ENCODE measurements around the gene NGB. TPM values are rescaled to one million over a fixed set of nuclear protein-coding genes. Genes with fewer than 3 reads are reported as not detected.

Gene NGB
- total RNA-seq, 4 donors from 2014 or later: 0.64 to 1.4 TPM; not detected in 2

DNA sequence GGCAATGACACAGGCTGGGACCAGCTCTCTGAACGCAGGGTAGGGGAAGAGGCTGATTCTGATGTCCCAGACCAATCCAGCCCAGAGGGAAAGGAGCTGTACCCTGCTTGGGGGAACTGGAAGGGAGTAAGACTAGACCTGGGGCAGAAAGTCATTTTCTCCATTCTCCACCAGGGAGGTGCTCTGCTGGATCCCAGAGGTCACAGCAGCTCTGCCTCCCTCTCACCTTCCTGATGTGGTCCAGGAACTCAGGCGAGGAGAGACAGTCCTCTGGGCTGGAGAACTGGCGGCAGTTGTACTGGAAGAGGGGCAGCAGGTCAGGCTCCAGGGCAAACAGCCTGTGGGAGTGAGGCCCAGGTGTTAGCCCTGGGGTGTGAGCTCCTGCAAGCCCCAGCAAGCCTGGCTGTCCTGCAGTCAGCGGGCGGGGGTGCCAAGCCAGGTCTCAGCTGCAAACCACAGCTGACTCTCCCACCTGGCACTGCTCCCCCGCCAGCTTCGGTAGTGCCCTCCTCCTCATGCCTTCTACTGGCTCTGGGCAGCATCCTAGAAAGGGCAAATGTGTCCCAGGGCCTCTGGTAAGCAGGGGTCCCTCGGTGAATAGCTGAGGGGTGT lies 1.9 kb downstream of the NGB start:
- no peak overlapping the region for H3K27ac ChIP-seq
- H3K27me3 ChIP-seq: peaks cover 49% of the 10 kb centered on the region
- TF ChIP-seq, protein P1, sequence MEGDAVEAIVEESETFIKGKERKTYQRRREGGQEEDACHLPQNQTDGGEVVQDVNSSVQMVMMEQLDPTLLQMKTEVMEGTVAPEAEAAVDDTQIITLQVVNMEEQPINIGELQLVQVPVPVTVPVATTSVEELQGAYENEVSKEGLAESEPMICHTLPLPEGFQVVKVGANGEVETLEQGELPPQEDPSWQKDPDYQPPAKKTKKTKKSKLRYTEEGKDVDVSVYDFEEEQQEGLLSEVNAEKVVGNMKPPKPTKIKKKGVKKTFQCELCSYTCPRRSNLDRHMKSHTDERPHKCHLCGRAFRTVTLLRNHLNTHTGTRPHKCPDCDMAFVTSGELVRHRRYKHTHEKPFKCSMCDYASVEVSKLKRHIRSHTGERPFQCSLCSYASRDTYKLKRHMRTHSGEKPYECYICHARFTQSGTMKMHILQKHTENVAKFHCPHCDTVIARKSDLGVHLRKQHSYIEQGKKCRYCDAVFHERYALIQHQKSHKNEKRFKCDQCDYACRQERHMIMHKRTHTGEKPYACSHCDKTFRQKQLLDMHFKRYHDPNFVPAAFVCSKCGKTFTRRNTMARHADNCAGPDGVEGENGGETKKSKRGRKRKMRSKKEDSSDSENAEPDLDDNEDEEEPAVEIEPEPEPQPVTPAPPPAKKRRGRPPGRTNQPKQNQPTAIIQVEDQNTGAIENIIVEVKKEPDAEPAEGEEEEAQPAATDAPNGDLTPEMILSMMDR (IDR thresholded peaks at IDR 0.05): no peak
- no peak for TF ChIP-seq POLR2A (IDR thresholded peaks at IDR 0.05)
- TF ChIP-seq POLR2AphosphoS5 (IDR thresholded peaks at IDR 0.05): no peak
- no peak for TF ChIP-seq EP300 (IDR thresholded peaks at IDR 0.05; ENCODE audit: low read depth)
- no peak overlapping the region for H3K4me3 ChIP-seq
- H3K9me3 ChIP-seq: peaks cover 0 to 3% of the 10 kb centered on the region in 2 donors
- H3K36me3 ChIP-seq: no peaks in the 10 kb centered on the region
- in situ Hi-C loops (cut with MboI; ENCODE audit: low pct_ligation_motif_present in 1 of 4, low pct_unique_long_range_greater_than_20kb in 1 of 4, low sequenced_read_pairs in 3 of 4) (no loop called here), intact Hi-C loops (cut with DNase I; ENCODE audit: low total_unique reads) (no loop called here)
- peaks cover 0 to 6% (median 2%) of the 10 kb centered on the region in 4 donors for H3K4me1 ChIP-seq
- 25% methylated on average over 8 of the region's 8 CpGs; no CpG with 5 or more reads in 1 of the 2 donors for WGBS, 2 donors (ENCODE audit: low coverage in 1 of 2)
- DNase-seq: no peak

DNA sequence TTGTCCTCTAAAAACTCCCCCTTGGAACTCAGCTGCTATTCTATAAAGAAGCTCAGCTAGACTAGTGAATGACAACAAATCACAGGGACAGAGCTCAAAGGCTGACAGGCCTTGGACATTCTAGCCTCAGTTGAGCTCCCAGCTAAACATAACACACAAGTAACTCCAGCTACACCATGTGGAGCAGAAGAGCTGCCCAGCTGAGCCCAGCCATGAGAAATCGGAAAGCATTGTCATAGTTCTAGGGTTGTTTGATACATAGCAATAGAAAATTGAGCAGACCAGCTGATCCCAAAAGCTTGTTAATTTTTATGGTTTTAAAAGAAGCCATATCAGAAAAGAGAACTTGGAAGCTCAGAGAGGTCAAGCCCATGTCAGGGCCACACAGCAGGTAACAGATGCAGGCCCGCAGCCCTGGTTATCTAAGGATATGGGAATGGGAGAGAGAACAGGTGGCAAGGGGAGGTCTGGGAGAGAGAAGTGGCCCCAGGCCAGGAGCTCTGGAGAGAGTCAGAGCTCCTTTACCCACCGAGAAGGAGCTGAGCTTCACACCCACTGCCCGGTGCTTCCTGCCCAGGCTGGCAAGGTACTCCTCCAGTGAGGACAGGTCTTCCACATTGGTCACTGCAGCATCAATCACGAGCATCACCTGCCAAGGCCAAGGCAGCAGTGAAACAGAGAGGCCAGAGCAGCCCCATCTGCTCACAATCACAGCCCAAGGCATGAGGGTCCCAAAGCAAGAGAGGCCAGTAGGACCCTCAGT lies 2.9 kb downstream of the NGB start:
- Histone ChIP-seq H3K4me3 (no peak overlapping the region), H3K4me1 (peaks cover 0 to 6% (median 2%) of the 10 kb centered on the region in 4 donors), H3K27ac (no peak overlapping the region), H3K27me3 (peaks cover 49% of the 10 kb centered on the region), H3K9me3 (peaks cover 0 to 3% of the 10 kb centered on the region in 2 donors), H3K36me3 (no peaks in the 10 kb centered on the region)
- intact Hi-C loops (cut with DNase I; ENCODE audit: low total_unique reads): no loop called here
- TF ChIP-seq EP300 (IDR thresholded peaks at IDR 0.05; ENCODE audit: low read depth) (no peak), POLR2A (IDR thresholded peaks at IDR 0.05) (no peak), POLR2AphosphoS5 (IDR thresholded peaks at IDR 0.05) (no peak)
- TF ChIP-seq, protein P1 (IDR thresholded peaks at IDR 0.05): no peak
- WGBS, 2 donors (ENCODE audit: low coverage in 1 of 2): 75 to 85% methylated on average over 1 to 5 of the region's 5 CpGs
- in situ Hi-C loops (cut with MboI; ENCODE audit: low pct_ligation_motif_present in 1 of 4, low pct_unique_long_range_greater_than_20kb in 1 of 4, low sequenced_read_pairs in 3 of 4): no loop called here
- no peak for DNase-seq

DNA sequence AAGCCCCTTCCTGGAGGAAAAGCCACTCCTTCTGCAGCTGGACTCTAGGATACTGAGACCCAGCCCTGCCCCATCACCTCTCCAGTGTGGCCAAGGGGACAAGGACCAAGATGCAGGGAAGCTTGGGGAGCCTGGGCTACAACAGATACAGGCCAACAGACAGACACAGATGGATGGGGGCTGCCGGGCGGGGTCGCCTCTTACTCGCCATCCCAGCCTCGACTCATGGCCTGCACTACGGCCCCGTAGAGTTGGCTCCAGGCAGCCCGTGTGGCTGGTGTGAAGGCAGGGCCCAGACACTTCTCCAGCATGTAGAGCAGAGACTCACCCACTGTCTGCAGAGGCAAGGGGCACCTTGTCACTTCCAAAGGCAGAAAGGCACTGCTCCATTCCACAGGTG lies 4.7 kb downstream of the NGB start:
- peaks cover 0 to 5% (median 2%) of the 10 kb centered on the region in 4 donors for H3K4me1 ChIP-seq
- DNase-seq: no peak
- H3K36me3 ChIP-seq: no peaks in the 10 kb centered on the region
- 93% methylated on average over 8 of the region's 8 CpGs; no CpG with 5 or more reads in 1 of the 2 donors for WGBS, 2 donors (ENCODE audit: low coverage in 1 of 2)
- no peak overlapping the region for H3K27ac ChIP-seq
- H3K9me3 ChIP-seq: peaks cover 0 to 3% of the 10 kb centered on the region in 2 donors
- TF ChIP-seq POLR2AphosphoS5 (IDR thresholded peaks at IDR 0.05): no peak
- TF ChIP-seq EP300 (IDR thresholded peaks at IDR 0.05; ENCODE audit: low read depth): no peak
- no peak overlapping the region for H3K4me3 ChIP-seq
- peaks cover 35% of the 10 kb centered on the region for H3K27me3 ChIP-seq
- intact Hi-C loops (cut with DNase I; ENCODE audit: low total_unique reads) (no loop called here), in situ Hi-C loops (cut with MboI; ENCODE audit: low pct_ligation_motif_present in 1 of 4, low pct_unique_long_range_greater_than_20kb in 1 of 4, low sequenced_read_pairs in 3 of 4) (no loop called here)

DNA sequence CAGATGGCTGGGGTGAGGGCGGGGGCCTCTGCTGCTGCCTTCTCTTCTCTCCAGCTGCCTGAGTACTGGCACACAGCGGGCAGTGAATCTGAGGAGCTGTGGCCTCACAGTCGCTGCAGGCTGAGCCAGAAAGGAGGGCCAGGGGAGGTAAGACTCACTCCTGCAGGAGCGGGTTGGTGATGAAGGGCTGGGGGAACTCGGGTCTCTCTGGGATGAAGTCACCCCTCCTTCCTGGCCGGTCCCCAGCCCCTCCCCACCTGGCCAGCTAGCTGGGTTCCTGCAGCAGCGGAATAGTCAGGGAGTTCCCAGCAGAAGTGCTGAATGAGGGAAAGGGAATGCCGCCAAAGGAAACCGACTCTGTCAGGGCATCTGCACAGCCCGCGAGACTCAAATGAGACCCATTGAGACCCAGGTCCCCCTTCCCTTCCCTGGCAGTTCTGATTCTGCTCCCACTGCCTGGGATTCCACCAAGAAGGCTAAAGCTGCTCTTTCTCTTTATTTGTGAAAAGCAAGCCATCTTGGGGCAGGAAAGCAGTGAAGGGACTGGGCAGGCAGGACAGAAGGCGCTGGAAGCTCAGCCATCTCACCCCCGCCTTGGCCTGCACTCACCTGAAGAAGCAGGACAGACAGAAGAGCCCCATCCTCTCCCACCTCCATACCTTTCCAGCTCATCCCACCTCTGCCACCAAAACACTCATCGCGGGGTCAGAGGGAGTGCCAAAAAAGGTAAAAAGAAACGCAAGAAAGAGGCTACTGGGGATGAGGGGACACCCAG lies 5.3 kb downstream of the NGB start:
- peaks cover 30% of the 10 kb centered on the region for H3K27me3 ChIP-seq
- peaks cover 0 to 3% of the 10 kb centered on the region in 2 donors for H3K9me3 ChIP-seq
- TF ChIP-seq EP300 (IDR thresholded peaks at IDR 0.05; ENCODE audit: low read depth): no peak
- H3K4me3 ChIP-seq: no peak overlapping the region
- no peak overlapping the region for H3K27ac ChIP-seq
- DNase-seq: no peak
- in situ Hi-C loops (cut with MboI; ENCODE audit: low pct_ligation_motif_present in 1 of 4, low pct_unique_long_range_greater_than_20kb in 1 of 4, low sequenced_read_pairs in 3 of 4) (no loop called here), intact Hi-C loops (cut with DNase I; ENCODE audit: low total_unique reads) (no loop called here)
- 77% methylated on average over 16 of the region's 16 CpGs; no CpG with 5 or more reads in 1 of the 2 donors for WGBS, 2 donors (ENCODE audit: low coverage in 1 of 2)
- H3K36me3 ChIP-seq: no peaks in the 10 kb centered on the region
- peaks cover 0 to under 1% (median 0%) of the 10 kb centered on the region in 4 donors for H3K4me1 ChIP-seq

DNA sequence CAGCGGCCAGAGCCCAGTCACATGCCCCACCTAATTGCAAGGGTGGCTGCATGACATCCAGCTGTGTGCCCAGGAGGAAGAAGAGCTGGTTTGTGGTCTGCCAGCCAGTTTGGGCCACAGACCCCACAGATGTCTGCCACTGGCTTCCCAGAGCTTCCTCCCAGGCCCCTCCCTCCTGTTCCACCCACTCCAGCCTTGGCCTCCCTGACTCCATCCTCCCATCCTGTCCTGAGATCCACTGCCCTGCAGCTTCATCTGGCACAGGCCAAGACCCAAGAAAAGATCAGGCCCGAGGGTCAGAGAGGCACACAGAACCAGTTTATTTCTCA lies 5.9 kb downstream of the NGB start:
- Histone ChIP-seq H3K27ac (no peak overlapping the region), H3K9me3 (peaks cover 0 to 3% of the 10 kb centered on the region in 2 donors), H3K27me3 (peaks cover 29% of the 10 kb centered on the region), H3K4me3 (no peak overlapping the region), H3K4me1 (no peaks in the 10 kb centered on the region), H3K36me3 (no peaks in the 10 kb centered on the region)
- TF ChIP-seq POLR2AphosphoS5 (IDR thresholded peaks at IDR 0.05) (no peak), POLR2A (IDR thresholded peaks at IDR 0.05) (no peak)
- intact Hi-C loops (cut with DNase I; ENCODE audit: low total_unique reads): no loop called here
- DNase-seq: no peak
- in situ Hi-C loops (cut with MboI; ENCODE audit: low pct_ligation_motif_present in 1 of 4, low pct_unique_long_range_greater_than_20kb in 1 of 4, low sequenced_read_pairs in 3 of 4): no loop called here
- WGBS, 2 donors (ENCODE audit: low coverage in 1 of 2): 76% methylated on average over 1 of the region's 2 CpGs; no CpG with 5 or more reads in 1 of the 2 donors

All from transverse colon (tissue), 4 donors.